DMS53 treated with DMSO at 0.1 percent for 48 hours (cell line): Measurements from ENCODE around the gene ARID1B.

Experiments
- DNase-seq: peaks from one replicate; lab custom pipeline; 2025; ENCODE audit not compliant: unreplicated experiment; lab: John Stamatoyannopoulos, UW

ARID1B gene

DNA sequence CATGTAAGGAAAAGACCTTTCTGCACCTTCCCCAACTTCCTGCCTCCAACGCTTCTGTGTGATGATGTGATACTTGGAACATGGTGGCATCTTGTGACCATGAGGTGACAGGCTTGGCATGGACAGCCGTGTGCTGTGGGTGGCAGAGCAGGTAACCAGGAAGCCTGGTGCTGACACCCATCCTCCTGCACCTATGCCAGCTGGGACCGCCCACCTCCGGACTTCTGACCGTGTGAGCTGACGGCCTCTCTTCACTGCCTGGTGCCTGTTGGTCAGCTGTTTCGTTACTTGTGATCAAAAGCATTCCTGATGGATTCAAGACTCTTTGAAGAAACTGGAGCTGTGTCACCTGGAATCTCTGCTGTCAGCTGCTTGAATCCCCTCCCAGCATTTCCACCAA is 475.8 kb downstream of the ARID1B start:
- DNase-seq, result no peak

DNA sequence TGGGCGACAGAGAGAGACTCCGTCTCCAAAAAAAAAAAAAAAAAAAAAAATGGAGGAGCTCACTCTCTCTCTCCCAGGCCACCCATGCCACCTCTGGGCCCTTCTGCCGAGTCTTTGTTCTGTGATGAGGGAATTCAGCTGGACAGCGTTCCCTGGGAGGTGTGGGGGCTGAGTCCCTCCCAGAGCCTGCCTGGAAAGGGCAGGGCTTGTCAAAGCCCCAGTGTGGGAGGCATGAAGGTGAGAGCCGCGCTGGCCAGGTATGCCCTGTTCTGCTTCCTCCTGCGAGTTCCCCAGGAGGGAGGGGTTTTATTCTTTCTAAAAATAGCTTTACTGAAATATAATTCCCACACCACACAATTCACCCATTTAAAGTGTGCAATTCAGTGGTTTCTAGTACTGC is 476.5 kb downstream of the ARID1B start:
- no peak for DNase-seq

DNA sequence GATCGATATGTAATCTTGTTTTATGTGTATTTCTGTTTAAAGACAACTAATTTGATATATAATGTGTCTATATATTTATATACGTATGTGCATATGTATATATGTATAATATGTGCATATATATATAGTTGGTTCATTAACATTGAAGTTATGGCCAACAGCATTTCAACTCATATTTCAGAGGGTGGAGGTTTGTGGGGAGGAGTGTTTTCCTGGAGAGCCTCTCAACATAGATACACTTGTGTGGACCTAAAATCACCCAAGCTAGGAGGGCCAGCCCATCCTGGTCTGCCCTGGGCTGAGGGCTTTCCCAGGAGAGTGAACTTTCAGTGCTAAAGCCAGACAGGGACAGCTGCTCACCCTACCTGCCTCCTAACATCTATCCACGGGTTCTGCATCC is 477.4 kb downstream of the ARID1B start:
- no peak for DNase-seq

DNA sequence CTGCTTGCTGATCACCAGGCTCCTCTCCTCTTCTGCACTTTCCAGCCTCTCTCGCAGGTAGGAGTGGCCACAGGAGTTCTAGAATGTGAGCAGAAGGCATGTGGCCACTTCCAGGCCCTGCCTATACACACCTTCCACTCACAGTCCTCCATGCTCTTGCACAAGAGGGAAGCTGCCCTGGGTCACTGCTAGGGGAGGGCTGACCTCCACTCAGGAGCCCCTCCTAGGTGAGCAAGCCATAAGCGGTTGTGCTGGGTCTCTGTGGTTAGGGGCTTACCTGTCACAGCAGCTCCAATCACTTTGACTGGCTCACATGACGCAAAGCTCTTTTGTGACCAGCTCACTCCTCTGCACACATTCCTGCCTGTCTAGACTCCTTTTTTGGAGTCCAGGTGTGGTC is 477.9 kb downstream of the ARID1B start:
- no peak for DNase-seq

DNA sequence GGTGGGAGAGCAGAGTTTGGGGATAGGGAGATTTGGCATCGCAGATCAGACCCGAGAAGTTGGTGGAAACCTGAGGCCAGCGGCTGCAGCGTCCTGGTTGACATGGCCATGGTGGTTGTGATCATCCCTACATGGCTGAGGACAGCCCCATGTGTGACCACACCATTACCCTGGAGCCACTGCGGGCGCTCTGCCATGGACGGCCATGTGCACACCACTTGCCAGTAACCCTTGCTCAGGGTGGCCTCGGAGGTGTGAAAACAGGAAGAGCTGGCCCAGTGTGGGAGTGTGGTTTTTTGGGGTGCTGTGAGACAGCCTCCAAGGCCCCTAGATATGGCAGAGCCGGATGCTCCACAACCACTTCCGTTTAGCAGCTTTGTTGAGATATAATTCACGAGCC is 481.7 kb downstream of the ARID1B start:
- no peak for DNase-seq

DNA sequence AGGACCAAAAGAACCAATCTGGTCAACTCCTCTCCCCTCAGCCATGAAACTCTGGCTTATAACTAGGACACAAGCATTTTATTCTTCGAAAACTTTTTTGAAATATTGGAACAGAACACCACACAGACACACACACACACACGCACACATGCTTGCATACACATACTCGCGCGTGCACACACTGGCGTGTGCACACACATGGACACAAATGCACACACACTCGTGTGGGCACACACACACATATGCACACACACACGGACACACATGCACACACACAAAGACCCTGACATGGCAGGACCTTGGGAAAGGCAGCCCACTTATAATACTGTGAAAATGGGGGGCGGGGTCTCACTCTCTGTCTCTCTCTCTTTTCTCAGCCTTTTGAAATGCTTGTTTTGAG is 482.3 kb downstream of the ARID1B start:
- DNase-seq, result no peak
